NB4 (cell line): Measurements from ENCODE around the gene TRMT2A.

ENCODE experiments used
- MYC ChIP-seq: IDR thresholded peaks from 2 replicates; pipeline ENCODE4 v1.6.1; 2011; ENCODE audit warnings: low read depth, low read length
- POLR2A ChIP-seq: IDR thresholded peaks from 2 replicates; pipeline ENCODE4 v1.6.1; 2011; ENCODE audit warnings: mild to moderate bottlenecking; ENCODE audit not compliant: insufficient read length; ENCODE audit errors: extremely low read depth
- TF ChIP-seq, protein P1 (sequence below): IDR thresholded peaks from one replicate; pipeline ENCODE4 v1.5.1; 2012; ENCODE audit warnings: low read depth, low read length

DNA sequence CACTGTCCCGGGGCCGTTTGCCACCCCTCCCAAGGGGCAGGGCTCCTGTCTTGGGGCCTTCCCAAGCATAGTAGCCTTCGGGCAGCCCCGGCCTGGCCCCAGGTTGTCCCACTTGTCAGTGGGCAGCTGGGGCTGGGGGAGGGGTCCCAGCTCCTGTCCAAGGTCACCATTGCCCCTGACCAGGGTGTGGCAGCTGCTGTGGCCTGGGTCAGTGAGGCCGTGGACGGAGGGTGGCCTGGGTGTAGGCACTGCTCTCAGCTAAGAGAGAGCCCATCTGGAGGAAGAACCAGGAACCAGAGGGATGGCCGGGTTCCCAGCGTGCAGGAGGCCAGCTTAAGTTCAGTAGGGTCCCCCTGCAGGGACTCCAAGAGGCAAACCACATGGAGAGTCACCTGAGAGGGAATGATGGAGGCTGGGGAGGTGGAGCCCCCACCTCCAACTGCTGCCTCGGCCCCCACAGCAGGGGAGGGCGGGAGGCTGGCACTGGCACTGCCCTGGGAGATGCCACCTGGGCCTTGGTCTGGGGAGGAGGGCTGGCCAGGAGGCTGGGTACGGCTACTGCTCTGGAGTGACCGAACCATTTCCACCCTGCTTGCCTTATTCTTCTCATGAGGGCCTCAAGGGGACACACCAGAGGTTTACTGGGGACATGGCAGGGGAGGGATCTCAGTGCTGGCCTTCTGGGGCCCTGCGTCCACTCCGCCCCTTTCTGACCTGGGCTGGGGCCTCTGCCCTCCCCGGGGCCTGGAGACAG lies 40.6 kb upstream of the TRMT2A start:
- TF ChIP-seq, protein P1, sequence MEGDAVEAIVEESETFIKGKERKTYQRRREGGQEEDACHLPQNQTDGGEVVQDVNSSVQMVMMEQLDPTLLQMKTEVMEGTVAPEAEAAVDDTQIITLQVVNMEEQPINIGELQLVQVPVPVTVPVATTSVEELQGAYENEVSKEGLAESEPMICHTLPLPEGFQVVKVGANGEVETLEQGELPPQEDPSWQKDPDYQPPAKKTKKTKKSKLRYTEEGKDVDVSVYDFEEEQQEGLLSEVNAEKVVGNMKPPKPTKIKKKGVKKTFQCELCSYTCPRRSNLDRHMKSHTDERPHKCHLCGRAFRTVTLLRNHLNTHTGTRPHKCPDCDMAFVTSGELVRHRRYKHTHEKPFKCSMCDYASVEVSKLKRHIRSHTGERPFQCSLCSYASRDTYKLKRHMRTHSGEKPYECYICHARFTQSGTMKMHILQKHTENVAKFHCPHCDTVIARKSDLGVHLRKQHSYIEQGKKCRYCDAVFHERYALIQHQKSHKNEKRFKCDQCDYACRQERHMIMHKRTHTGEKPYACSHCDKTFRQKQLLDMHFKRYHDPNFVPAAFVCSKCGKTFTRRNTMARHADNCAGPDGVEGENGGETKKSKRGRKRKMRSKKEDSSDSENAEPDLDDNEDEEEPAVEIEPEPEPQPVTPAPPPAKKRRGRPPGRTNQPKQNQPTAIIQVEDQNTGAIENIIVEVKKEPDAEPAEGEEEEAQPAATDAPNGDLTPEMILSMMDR: no peak
- TF ChIP-seq MYC (no peak), POLR2A (no peak)
